Motor neuron (in vitro differentiated cells): ENCODE data around the gene TOM1L1. TPM values are rescaled to one million over a fixed set of nuclear protein-coding genes. Genes with fewer than 3 reads are reported as not detected.

Experiments used
- ATAC-seq, 8 experiments: fragments of 200-7000 bp; cut with Tn5 transposase; replicated peaks in 6 of 8; 2 replicates each; pipeline ENCODE4 v1.8.0; 2021; ENCODE audit warnings: mild to moderate bottlenecking in 8 of 8, moderate library complexity in 8 of 8
- H3K27ac ChIP-seq, 2 donors: fragments of 250-450 bp; sonication (Bioruptor Pico); 2 replicates each; pipeline ENCODE4 v1.9.0; 2021; ENCODE audit warnings: antibody characterized with exemption in 2 of 2, mild to moderate bottlenecking in 2 of 2, moderate library complexity in 1 of 2
- H3K4me1 ChIP-seq, 2 donors: fragments of 250-450 bp; sonication (Bioruptor Pico); replicated peaks in 1 of 2; 2 replicates each; pipeline ENCODE4 v1.6.1; 2021; ENCODE audit warnings: antibody characterized with exemption in 2 of 2, mild to moderate bottlenecking in 2 of 2, moderate library complexity in 1 of 2
- H3K4me3 ChIP-seq, 5 donors: fragments of 250-450 bp; sonication (Bioruptor Pico); 2 replicates each; pipeline ENCODE4 v1.9.0; 2021; ENCODE audit warnings: antibody characterized with exemption in 5 of 5, mild to moderate bottlenecking in 5 of 5, moderate library complexity in 4 of 5
- WGBS, 10 experiments: fragments of 450-650 bp; shearing (Covaris generic); methylation state at CpG; one replicate each; pipeline ENCODE4 v1.0.0; 2022; 5-methylcytosine and 5-hydroxymethylcytosine counted together
- in situ Hi-C, 9 experiments: fragments of 400-800 bp; cut with MboI; loops; one replicate each; pipeline ENCODE4 v1.15.0; 2021; ENCODE audit warnings: low sequenced_read_pairs in 9 of 9, low pct_unique_long_range_greater_than_20kb in 2 of 9; ENCODE audit not compliant: unreplicated experiment in 9 of 9
- total RNA-seq, 8 experiments: library from RNA; unstranded; fragments of 300-600 nt; gene quantifications; 2 replicates each; pipeline versions ENCODE4 v1.2.3 to v1.2.4, GENCODE V29; 2022

Gene TOM1L1
- total RNA-seq, 8 experiments from 2014 or later: 5.0 to 51.3 (median 14.9) TPM

DNA sequence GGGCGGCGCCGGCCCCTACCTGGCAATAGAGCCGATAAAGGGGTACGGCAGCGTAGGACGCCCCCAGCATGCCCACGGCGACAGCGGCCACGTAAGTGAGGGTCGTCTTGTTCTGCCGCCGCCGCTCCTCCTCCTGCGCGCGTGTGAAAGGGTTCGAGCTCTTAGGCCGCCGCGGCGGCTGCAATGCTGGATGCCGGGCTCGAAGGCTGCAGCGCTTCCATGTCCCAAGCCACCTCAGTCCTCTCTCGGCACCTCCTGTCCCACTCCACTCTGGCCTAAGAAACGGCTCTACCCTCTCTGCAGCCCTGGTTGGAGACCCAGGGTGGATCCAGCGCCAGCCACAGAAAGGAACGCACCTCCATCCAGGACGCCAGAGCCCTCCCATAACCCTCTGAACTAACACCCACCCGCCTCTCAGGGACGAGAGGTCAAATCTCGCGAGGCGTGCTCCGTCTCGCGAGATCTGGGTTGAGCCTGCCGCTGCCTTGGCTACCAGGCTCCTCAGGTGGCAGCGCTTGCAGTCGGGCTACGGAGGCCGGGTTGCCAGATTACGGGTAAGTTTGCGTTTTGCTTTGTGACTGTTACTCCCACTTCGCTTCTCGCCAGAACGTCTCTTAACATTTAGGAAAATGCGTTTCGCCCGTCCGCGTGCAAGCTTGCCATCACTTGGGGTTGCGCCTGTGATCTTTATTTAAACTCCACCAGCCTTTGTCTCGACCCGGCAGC is 67.8 kb downstream of the TOM1L1 start, which contains the start of the genes COX11 and STXBP4:
Gene COX11 (minus strand): TSS at position 393 of the 726 bp plus-strand sequence. CDS start 8 bp downstream, at position 385.
Gene STXBP4 (plus strand): TSS at position 504 of the 726 bp plus-strand sequence. CDS start 17,455 bp downstream, outside the sequence.
- peak within 1 kb of the TSS; percentile 86 to 88 for H3K27ac ChIP-seq
- peak within 1 kb of the TSS; percentile 57 to 89 (median 73) for H3K4me3 ChIP-seq
- ATAC-seq: peak; percentile 92 to 99 (median 98)
- in situ Hi-C loops: no loop called here
- 0 to 1% (median 0%) methylated on average over 4 to 17 of the region's 57 CpGs; no CpG with 5 or more reads in 5 of the 10 experiments for WGBS, 10 experiments
- peaks cover 18 to 21% of the 10 kb centered on the region in 2 donors for H3K4me1 ChIP-seq

DNA sequence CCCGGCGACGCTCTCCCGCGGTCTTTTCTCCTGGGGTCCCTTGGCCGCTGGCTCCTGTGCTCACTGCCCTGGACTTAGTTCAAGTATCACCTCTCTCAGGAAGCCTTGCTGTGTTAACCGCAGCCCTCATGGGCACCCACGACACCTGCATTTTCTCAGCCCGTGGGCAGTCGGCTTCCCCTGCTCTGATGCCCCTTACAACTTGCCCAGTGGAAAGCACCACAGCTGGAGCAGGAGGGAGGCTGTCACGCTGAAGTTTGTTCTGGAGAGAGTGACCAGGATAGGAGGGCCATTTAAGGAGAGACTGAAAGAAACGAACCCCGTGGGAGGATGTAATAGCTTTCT is 68.3 kb downstream of the TOM1L1 start:
- peak overlapping the region; percentile 57 to 89 (median 73) for H3K4me3 ChIP-seq
- peak overlapping the region; percentile 60 to 88 for H3K27ac ChIP-seq
- peaks cover 18 to 21% of the 10 kb centered on the region in 2 donors for H3K4me1 ChIP-seq
- 0% methylated on average over 1 to 7 of the region's 13 CpGs; no CpG with 5 or more reads in 2 of the 10 experiments for WGBS, 10 experiments
- in situ Hi-C loops: no loop called here
- ATAC-seq: peak; percentile 37 to 55 (median 51)

DNA sequence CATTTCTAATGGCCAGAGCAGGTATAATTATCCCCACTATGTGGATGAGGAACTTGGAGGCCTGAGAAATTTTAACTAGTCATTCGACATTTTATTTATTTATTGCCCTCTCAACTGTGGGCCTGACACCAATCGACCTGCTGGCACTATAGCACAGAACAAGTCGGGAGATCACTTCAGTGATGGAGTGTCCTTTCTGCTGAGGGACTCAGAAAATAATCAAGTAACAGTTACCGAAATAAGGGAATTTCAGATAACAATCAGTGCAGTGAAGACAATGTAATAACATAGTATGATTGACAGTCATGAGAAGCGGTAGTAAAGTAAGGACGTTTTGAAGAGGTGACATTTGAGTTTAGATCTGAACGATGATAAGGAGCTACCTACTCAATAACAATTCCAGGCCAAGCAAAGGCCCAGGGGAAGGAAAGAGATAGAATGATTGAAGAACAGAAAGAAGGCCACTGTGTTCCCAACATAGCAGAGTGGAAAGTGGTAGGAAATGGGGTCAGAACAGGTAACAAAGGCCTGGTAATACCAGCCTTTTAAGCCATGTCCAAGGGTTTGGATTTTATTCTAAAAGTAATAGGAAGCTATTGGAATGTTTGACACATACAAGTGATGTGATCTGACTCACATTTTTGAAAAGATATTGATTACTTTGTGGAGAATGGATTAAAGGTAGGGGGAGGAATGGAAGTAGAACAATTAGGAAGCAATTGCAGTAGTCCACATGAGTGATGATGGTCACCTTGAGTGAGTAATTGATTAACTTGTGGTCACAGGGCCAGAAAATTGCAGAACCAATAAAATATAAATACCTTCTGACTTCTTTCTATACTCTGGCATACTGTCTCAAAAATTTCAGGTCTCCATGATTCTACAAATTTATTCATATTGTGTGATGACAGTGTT is 69.3 kb downstream of the TOM1L1 start:
- WGBS, 10 experiments: 35 to 83% (median 52%) methylated on average over 2 to 7 of the region's 7 CpGs; no CpG with 5 or more reads in 1 of the 10 experiments
- no peak overlapping the region for H3K27ac ChIP-seq
- peak overlapping the region; percentile 57 to 89 (median 73) for H3K4me3 ChIP-seq
- H3K4me1 ChIP-seq: peaks cover 18 to 21% of the 10 kb centered on the region in 2 donors
- no peak for ATAC-seq
- in situ Hi-C loops: no loop called here

DNA sequence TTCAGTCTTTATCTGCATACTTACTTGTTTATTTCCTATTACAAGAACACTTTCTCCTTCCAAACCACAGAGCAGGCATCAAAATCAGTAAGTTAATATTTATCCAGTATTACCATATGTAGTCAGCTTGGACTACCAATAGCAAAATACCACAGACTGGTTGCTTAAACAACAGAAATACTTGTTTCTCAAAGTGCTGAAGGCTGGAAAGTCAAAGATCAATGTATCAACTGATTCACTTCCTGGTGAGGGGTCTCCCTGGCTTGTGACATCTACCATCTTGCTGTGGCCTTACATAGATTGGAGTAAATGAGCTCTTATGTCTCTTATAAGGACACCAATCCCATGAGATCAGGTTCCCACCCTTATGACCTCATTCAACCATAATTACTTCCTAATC is 70.5 kb downstream of the TOM1L1 start:
- in situ Hi-C loops: no loop called here
- no peak for ATAC-seq

DNA sequence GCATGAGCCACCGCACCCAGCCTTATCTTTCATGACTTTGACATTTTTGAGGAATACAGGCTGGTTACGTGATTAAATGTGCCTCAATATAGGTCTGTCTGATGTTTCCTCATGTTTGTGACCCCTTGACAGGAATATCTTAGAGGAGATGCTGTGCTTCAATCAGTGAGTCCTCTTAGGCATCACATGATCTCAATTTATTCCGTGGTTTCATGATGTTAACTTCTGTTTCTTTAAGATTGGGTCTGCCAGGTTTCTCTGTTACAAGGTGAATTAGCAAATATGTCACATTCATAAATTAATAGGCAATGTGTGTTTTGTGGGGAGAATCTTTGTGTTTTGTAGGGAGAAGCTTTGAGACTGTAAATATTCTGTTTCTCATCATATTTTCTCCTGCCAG is 71.2 kb downstream of the TOM1L1 start:
- 71 to 100% (median 95%) methylated on average over 1 to 3 of the region's 3 CpGs for WGBS, 10 experiments
- in situ Hi-C loops: no loop called here

More for the DNA sequence above, 70.5 kb downstream of the TOM1L1 start:
- H3K4me1 ChIP-seq: peaks cover 18 to 21% of the 10 kb centered on the region in 2 donors
- H3K4me3 ChIP-seq: no peak overlapping the region
- H3K27ac ChIP-seq: no peak overlapping the region

DNA sequence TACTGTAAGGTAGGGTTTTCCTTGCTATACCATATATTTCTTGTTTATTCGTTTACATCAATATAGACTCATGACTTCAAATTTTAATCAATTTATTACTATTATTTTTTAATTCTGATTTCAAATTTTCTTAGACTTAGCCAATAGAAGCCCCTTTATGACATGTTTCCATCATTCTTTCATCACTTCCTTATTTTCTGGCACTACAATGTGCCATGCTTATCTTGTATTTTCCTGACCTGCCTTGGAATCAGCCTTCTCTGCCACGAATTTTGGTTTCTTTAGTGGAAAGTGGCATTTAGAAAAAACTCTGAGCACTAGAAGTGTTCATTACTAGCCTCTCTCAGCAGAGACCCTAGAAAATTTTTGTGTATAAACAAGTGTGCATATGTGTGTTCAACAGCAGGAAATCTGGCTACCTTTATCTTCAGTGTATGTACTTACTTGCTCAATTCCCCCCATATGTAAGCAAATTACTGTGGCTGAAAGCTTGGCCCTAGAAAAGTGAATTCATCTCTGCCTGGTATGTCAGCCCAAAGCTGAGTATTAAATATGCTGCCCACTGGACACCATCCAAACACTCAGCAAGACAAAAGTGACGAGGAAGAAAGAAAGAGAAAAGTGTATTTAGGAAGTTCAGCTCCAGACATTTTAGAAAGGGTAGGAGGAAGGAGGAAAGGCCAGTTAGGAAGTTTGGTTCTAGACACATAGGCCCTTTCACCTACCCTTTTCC is 71.9 kb downstream of the TOM1L1 start:
- peaks cover 9 to 13% of the 10 kb centered on the region in 2 donors for H3K4me1 ChIP-seq
- H3K4me3 ChIP-seq: no peak overlapping the region
- in situ Hi-C loops: no loop called here
- ATAC-seq: no peak
- WGBS, 10 experiments: 41 to 100% (median 87%) methylated on average over 2 to 3 of the region's 3 CpGs; no CpG with 5 or more reads in 1 of the 10 experiments
- H3K27ac ChIP-seq: no peak overlapping the region

More for the DNA sequence above, 71.2 kb downstream of the TOM1L1 start:
- ATAC-seq: no peak
- H3K4me3 ChIP-seq: no peak overlapping the region
- no peak overlapping the region for H3K27ac ChIP-seq
- peaks cover 11 to 14% of the 10 kb centered on the region in 2 donors for H3K4me1 ChIP-seq

DNA sequence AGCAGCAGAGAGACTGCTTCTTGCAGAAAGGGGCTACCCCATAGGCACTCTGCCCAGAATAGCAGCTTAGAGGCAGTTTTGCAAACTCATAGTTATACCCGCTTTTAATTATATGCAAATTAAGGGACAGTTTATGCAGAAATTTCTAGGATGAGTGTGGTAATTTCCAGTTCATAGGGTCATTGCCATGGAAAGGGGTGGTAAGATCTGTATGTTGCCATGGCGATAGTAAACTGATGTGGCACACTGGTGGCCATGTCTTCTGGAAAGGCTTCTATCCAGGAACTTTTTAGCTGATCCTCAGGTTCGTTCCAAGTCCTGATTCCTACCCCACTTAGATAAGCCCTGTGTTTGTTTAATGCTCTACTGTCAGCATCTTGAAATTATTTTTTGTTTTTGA is 74.1 kb downstream of the TOM1L1 start:
- in situ Hi-C loops: loop anchor here in 5 of 9 experiments (25.0 kb wide), 5 partner anchors 313 to 538 kb away; partner anchors contain the start of gene SMIM36 (in 2 of the 5)
- 92 to 100% (median 97%) methylated on average over 1 to 2 of the region's 3 CpGs; no CpG with 5 or more reads in 6 of the 10 experiments for WGBS, 10 experiments
- peak in 3 of 8 experiments; percentile 33 to 92 (median 59) for ATAC-seq

DNA sequence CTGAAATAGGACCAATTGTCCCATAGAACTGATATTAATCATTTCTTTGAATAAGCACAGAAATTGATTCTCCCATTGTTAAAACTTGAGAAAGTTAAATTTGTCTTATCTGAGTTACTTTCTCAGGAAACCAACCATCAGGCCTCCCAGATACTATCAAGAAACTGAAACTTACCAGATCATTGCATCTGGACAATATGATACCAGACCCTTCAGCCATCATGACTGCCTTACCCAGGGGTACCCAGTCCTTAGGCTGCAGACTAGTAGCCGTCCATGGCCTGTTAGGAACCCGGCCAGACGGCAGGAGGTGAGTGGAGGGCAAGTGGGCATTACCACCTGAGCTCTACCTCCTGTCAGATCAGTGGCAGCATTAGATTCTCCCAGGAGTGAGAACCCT is 75.7 kb downstream of the TOM1L1 start:
- Histone ChIP-seq H3K4me3 (no peak overlapping the region), H3K4me1 (no peaks in the 10 kb centered on the region), H3K27ac (no peak overlapping the region)
- in situ Hi-C loops: loop anchor here in 5 of 9 experiments (25.0 kb wide), 5 partner anchors 311 to 536 kb away; partner anchors contain the start of gene SMIM36 (in 2 of the 5)
- ATAC-seq: no peak
- WGBS, 10 experiments: 78 to 86% methylated on average over 2 to 3 of the region's 3 CpGs; no CpG with 5 or more reads in 8 of the 10 experiments

More for the DNA sequence above, 74.1 kb downstream of the TOM1L1 start:
- H3K4me1 ChIP-seq: peaks cover 6 to 9% of the 10 kb centered on the region in 2 donors
- no peak overlapping the region for H3K4me3 ChIP-seq
- H3K27ac ChIP-seq: no peak overlapping the region

DNA sequence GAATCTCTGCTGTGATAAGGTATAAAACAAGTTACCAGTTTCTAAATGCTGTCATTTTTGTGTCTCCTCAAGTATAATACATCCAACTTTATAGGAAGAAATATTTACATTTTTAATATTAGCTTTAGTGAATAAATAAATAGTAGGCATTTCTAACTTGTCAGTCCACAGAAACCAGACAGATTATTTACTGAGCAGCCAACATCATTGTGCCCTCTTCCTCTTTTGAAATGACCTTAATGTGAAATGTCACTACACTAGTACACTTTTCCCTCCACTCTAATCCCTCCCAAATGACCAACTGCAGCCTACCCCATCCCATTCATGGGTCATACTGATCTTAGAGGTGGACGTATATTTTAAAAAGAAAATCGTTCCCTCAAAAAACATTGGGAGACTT is 77.1 kb downstream of the TOM1L1 start:
- 79 to 100% (median 100%) methylated on average over 1 to 2 of the region's 2 CpGs; no CpG with 5 or more reads in 2 of the 10 experiments for WGBS, 10 experiments
- no peak overlapping the region for H3K4me3 ChIP-seq
- no peak overlapping the region for H3K27ac ChIP-seq
- in situ Hi-C loops: loop anchor here in 5 of 9 experiments (25.0 kb wide), 5 partner anchors 310 to 535 kb away; partner anchors contain the start of gene SMIM36 (in 2 of the 5)
- ATAC-seq: no peak
- H3K4me1 ChIP-seq: no peaks in the 10 kb centered on the region

DNA sequence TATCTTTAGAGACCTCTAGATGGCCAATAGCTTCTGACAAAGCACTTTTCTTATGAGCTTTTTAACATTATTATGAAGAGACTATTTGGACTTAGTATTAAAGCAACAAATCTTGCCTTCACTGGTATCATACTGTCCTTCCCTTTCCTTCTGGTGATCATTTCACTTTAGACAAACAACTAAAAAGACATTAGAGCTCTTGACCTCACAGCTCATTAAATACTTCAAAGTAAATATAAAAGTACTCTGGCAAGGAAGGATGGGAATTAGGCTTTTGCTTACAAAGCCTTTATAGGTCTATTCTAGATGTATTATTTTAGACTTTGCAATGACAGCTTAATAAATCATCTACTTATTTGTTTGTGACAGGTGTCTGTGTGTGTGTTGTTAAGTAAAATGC is 79.0 kb downstream of the TOM1L1 start:
- no peak overlapping the region for H3K4me3 ChIP-seq
- no peaks in the 10 kb centered on the region for H3K4me1 ChIP-seq
- in situ Hi-C loops: loop anchor here in 5 of 9 experiments (25.0 kb wide), 5 partner anchors 308 to 533 kb away; partner anchors contain the start of gene SMIM36 (in 2 of the 5)
- no peak overlapping the region for H3K27ac ChIP-seq
- no peak for ATAC-seq

DNA sequence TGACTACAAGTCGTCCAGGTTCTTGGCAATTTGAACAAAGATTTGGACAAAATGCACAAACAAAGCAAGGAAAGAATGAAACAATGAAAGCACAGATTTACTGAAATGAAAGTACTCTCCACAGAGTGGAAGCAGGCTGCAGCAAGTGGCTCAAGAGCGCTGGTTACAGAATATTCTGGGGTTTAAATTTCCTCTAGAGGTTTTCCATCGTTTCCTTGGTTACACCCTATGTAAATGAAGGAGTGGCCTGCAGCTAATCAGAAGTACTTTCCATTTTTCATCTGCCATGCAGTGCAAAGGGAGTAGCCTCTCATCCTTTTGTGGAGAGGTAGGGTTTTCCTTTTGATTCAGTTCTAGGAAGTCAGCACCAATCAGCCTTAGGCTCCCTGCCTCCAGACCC is 79.7 kb downstream of the TOM1L1 start:
- Histone ChIP-seq H3K4me1 (no peaks in the 10 kb centered on the region), H3K4me3 (no peak overlapping the region), H3K27ac (no peak overlapping the region)
- 3 to 100% (median 83%) methylated on average over 1 to 3 of the region's 3 CpGs; no CpG with 5 or more reads in 1 of the 10 experiments for WGBS, 10 experiments
- peak in 3 of 8 experiments; percentile 65 to 94 (median 82) for ATAC-seq
- in situ Hi-C loops: loop anchor here in 5 of 9 experiments (25.0 kb wide), 5 partner anchors 307 to 532 kb away; partner anchors contain the start of gene SMIM36 (in 2 of the 5)

DNA sequence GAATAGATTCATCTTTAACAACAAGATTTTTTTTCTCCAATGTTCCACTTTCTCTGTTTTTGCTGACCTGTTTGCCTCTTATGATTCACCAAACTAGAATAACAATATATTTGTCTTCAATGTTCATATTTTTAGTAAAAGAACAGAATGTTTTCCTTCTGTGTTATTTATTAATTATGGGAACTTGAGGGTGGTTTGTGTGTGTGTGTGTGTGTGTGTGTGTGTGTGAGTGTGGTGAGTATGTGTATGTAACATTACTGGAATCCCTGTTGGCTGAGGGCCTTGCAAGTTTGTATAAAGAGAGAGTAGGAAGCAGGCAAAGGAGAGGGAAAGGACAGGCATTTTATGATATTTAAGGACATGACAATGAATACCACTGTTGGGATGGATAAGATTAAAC is 81.7 kb downstream of the TOM1L1 start:
- no peak overlapping the region for H3K4me3 ChIP-seq
- in situ Hi-C loops: loop anchor here in 5 of 9 experiments (25.0 kb wide), 5 partner anchors 305 to 530 kb away; partner anchors contain the start of gene SMIM36 (in 2 of the 5)
- H3K27ac ChIP-seq: no peak overlapping the region
- ATAC-seq: no peak
- no peaks in the 10 kb centered on the region for H3K4me1 ChIP-seq
